Mammary epithelial cell (primary cell): ENCODE measurements around the gene CRELD2.

ENCODE experiments used
- CTCF ChIP-seq, 2 donors: IDR thresholded peaks in 1 of 2; conservative IDR thresholded peaks in 1 of 2; 2 replicates each; pipeline ENCODE4 v1.5.1; 2011 to 2012; ENCODE audit warnings: inconsistent platforms in 2 of 2, low read length in 2 of 2, mild to moderate bottlenecking in 2 of 2, control low read depth in 1 of 2, low read depth in 1 of 2; ENCODE audit not compliant: insufficient read depth in 1 of 2; ENCODE audit errors: extremely low read depth in 1 of 2
- EZH2 ChIP-seq: IDR thresholded peaks from 2 replicates; pipeline ENCODE4 v1.6.1; 2012; ENCODE audit warnings: low read length, inconsistent platforms, borderline replicate concordance

- TF ChIP-seq CTCF (conservative IDR thresholded peaks at IDR 0.05 in 1 of 2, IDR thresholded peaks at IDR 0.05 in 1 of 2; ENCODE audit: extremely low read depth in 1 of 2, insufficient read depth in 1 of 2, low read depth in 1 of 2, low read length in 2 of 2) (no peak), EZH2 (no peak)
Observed at GRCh38 chr22:49965091-49966040, 46.9 kb downstream of the CRELD2 start.
